Measurements from ENCODE around the gene RPL7A. TPM values are rescaled to one million over a fixed set of nuclear protein-coding genes. Genes with fewer than 3 reads are reported as not detected.
"Not testable (repeated sequence)": the region's sequence is repeated elsewhere in the genome, so short reads cannot be mapped to it uniquely, and the experiment has no call there.

RPL7A gene
- total RNA-seq, 1 donor from 2014 or later: 1,575 TPM

DNA sequence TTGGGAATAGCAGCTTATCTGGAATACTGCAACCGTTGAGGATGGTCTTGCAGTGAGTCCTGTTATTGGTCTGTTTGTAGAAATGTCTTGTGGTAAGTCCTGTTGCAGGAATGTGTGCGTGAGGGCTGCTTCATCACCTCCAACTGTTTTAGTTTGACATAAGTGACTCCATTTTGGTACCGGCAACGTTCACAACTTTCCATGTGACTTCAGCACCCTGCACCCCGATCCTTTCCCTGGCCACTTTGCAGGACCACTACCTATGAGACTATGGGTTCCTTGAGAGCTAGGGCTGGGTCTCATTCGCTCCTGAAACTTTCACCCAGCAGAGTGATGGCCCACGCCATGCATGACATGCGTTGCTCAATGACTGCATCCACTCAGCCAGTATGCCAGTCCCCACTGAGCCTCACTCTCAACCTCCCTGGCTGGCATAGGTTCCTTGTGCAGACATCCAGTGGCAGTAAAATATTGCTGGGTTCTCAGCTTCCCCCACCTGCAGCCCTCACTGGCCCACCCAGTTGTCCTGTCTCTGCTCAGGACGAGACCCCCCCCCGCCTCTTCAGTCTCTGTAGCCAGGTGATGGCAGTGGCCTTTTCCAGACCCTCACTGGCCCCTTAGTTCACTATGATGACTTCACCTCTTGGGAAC lies 20.1 kb upstream of the RPL7A start:
- DNase-seq (ENCODE audit: low spot score): no peak

DNA sequence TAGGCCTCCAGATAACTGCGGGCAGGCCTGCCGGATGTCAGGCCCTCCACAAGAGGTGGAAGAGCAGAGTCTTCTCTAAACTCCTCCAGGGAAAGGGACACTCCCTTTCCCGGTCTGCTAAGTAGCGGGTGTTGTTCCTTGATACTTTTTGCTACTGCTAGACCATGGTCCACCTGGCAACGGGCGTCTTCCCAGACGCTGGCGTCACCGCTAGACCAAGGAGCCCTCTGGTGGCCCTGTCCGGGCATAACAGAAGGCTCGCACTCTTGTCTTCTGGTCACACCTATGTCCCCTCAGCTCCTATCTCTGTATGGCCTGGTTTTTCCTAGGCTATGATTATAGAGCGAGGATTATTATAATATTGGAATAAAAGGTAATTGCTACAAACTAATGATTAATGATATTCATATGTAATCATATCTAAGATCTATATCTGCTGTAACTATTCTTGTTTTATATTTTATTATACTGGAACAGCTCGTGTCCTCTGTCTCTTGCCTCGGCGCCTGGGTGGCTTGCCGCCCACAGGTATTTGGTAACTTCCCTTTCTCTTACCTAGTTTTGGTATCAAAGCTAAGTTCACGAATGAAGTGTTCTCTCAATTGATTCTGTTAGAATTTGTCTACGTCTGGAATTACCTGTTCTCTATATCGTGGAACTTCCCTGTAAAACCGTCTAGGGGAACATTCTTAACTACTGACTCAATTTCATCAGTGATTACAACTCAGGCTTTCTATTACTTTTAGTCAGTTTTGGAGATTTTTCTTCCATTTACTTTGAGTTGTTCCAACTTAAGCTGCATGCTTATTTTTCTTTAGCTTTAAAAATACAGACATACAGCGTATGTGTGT lies 18.5 kb upstream of the RPL7A start:
- DNase-seq (ENCODE audit: low spot score): not testable (repeated sequence)

DNA sequence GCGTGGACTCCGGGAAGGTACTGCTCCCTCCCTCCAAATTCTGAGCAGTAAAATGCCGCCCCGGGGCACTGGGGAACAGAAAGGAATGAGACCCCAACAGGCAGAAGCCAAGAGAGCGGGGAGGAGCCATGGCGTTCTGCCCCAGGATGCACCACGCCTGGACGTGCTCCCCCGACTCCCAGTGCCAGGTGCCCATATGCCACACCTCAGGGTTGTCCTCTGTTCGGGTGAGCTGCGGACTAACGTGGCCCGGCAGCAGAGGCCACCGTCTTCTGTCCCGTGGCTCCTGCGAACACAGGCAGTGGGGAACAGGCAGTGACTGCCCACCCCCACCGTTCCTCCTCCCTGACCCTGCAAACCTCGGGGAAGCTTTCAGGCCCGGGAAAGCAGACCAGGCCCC lies 16.8 kb upstream of the RPL7A start:
- DNase-seq (ENCODE audit: low spot score): no peak

DNA sequence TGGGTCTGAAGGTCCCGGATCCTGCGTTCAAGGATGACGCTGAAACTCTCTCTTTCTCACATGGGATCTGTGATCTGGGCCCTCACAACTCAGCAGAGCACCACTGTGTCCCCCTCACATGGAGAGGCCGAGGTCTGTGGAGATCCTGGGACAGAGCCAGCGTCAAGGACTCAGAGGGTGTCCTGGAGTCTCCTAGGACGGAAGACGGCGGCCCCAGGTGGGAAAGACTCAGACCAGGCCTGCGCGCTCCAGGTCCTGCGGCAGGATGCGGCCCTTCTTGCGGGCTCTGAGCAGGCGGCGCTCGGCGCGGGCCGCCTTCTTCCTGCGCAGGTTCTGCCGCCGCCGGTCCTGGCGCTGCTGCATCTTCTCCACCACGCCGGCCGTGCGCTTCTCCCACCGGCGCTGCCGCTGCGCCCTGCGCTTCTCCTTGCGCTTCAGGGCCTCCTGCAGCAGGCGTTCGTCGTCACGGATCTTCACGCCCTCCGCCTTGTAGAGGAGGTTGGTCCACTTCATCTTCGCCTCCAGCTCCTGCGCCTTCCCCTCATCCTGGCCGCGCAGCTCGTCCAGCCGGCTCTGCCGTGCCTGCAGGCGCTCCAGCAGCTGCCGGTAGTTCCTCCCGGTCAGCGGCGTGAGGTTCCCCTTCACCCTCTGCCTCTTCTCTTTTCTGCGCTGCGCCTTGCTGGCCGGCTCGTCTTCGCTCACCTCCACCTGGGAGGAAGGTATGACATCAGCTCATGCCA lies 16.2 kb upstream of the RPL7A start:
- DNase-seq (ENCODE audit: low spot score): no peak

DNA sequence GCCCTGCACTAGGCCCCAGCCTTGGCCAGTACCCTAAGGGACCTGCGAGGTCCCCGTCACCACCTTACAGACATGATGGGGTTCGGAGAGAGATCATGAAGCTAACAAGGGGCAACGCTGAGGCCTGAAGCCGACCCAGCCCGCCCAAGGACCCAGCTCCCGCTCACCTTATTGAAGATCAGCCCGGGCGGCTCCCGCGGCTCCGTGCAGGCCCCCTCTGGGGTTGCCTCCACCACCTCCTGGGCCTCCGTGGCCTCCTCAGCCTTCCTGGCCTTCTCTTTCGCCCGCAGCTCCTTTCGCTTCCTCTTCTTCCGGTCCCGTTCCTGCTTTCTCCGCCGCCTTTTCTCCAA lies 15.7 kb upstream of the RPL7A start:
- no peak for DNase-seq (ENCODE audit: low spot score)

DNA sequence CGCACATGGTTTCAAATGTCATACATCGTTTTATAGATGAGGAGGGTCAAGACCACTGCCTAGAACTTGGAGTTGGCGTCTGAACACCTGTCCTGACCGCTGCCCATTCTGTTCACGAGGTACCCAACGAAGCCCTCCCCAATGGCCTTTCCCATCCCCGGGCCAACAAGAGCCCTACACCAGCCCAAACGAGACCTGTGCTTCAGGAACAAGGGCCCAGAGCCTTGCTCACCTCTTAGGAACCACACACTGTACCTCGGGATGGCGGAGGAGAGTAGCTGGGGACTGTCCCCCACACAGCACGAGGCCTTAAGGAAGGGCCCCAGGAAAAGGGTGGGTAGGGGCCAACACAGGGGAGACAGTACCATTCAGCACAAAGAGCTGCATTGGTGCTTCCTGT lies 15.0 kb upstream of the RPL7A start:
- DNase-seq (ENCODE audit: low spot score): no peak

DNA sequence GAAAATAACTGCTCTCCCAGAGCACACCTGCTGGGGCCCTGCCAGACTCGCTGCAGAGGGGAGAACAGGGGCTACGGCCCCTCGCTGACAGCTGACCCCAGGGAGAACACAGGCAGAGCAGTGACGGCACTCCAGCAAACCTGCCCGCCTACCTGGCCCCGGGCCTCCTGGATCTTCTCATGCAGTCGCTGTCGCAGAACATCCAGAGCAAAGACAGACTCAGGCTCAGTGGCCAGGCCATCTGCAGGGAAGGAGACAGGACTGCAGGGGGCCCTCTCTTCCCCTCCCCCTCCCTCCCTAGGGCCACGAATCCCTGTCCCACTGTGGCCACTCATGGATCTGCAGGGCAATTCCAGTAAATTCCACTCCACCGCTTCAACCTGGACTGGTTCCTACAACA lies 14.5 kb upstream of the RPL7A start:
- no peak for DNase-seq (ENCODE audit: low spot score)

DNA sequence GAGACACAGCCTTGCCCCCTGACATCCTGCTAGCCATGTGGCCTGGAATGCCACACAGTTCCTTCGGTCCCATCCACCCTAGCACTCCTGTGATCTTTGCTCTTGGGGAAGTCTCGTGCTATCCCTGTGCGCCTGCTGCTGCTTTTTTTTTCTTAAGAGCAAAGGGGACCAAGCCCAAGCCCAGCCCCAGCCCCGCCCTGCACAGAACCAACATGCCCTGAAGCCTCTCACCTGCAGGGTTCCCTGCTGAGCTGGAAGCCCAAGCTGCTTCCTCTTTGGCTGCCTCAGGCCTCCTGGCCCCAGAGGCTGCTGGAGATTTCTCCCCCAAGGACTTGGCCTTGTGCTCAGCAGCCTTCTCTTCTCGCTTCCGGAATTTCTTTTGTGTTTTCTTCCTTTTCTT lies 13.9 kb upstream of the RPL7A start:
- DNase-seq (ENCODE audit: low spot score): no peak

DNA sequence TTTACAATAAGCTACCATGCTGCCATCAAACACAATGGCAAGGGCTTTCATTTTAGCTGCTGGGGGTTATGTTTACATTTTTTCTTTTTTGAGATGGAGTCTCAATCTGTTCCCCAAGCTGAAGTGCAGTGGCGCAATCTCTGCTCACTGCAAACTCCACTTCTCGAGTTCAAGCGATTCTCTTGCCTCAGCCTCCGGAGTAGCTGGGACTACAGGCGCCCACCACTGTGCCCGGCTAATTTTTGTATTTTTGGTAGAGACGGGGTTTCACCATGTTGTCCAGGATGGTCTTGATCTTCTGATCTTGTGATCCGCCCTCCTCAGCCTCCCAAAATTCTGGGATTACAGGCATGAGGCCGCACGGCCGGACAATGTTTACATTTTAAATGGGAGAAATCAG lies 13.1 kb upstream of the RPL7A start:
- not testable (repeated sequence) for DNase-seq (ENCODE audit: low spot score)

DNA sequence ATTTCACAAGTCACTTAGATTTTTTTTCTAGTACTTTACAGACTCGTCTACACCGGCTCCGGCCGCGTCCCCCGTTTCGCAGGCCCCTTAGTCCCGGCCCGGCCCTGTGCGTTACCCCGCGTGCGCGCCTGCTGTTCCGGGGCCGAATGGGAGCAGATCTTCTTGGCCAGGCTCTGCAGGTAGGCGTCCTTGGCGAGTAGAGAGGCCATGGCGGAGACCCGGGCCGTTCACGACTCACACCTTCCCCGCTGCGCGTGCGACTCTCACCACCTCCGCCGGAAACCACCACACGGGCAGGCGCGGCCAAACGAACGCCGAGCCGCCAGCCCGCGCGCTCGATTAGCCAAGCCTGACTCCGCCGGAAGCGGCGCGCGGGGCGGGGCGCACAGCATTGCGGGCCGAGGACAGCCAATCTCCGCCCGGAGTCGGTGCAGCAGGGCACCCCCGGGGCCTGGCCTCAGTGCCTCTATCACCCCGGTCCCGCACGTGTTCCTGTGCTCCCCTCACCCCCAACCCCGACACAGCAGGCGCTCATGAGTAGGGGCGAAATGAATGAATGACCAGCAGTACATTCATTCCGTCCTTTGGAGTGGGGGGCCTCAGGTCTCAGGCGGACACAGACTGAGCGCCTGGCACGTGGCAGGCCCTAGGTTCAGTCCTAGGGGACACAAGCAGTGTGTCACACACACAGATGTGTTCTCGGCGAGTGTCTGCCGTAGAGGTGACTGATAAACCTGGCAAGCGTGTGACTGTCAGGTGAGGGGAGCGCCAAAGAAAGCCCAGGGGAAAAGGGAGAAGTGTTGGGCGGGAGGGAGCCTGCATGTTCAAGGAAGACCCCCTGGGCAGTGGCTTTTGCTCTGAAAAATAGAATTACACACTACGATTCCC lies 11.8 kb upstream of the RPL7A start, which contains the start of gene SURF6:
Gene SURF6, minus strand, starts transcription at position 265 of the 888 bp plus-strand sequence. Its CDS starts 56 bp downstream, at position 209.
- DNase-seq (ENCODE audit: low spot score): peak; percentile 92

DNA sequence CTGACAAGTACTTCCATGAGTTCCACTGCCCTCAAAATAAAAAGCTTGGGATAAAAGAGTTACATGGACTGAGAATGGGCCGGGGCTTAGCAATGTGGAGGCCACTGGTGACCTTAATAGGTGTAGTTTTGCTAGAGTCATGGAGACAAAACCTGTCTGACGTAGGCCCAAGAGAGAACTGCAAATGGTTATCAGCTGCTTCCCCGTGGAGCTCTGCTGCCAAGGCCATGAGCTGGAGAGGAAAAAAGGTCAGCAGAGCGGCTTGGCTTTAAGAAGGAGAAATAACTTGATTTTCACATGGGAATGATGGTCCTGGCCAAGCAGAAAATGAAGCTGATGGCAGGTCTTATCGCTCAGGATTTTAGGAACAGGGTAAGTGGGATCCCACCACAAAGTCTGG lies 8.4 kb upstream of the RPL7A start:
- no peak for DNase-seq (ENCODE audit: low spot score)

DNA sequence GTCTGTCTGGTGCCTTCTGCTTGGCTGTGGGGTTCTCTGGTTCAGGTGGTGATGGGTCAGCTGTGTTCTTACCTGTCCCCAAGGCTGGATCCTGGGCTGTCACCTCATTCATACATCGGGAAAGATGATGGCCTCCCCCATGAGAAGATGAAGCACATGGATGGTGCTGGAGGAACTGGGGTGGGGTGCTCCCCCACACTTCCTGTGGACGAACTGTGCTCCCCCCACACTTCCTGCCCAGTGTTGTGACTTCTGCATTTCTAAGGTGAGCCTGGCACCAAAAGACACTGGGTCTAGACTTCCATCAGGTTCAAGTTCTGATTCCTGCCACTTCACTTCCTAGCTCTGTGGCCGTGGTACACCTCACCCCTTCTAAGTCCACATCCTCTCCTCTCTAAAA lies 7.8 kb upstream of the RPL7A start:
- DNase-seq (ENCODE audit: low spot score): no peak

DNA sequence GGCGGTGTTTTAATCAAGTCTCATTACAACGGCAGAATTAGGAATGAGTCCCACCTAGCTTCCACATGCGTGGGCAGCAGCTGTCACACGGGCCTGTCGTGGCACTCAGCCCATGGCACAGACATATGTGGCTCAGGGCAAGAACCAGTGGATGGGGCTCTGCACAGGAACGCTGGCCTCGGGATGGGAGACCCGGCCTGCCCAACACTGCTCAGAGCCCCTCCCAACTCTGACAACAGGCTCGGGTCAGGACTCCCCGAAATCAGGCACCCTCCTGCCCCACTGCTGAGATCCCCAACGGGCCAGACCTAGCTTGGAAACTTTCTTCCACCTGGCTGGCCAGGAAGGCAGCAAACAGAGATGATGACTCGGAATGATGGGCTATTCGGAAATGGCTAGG lies 7.1 kb upstream of the RPL7A start:
- no peak for DNase-seq (ENCODE audit: low spot score)

DNA sequence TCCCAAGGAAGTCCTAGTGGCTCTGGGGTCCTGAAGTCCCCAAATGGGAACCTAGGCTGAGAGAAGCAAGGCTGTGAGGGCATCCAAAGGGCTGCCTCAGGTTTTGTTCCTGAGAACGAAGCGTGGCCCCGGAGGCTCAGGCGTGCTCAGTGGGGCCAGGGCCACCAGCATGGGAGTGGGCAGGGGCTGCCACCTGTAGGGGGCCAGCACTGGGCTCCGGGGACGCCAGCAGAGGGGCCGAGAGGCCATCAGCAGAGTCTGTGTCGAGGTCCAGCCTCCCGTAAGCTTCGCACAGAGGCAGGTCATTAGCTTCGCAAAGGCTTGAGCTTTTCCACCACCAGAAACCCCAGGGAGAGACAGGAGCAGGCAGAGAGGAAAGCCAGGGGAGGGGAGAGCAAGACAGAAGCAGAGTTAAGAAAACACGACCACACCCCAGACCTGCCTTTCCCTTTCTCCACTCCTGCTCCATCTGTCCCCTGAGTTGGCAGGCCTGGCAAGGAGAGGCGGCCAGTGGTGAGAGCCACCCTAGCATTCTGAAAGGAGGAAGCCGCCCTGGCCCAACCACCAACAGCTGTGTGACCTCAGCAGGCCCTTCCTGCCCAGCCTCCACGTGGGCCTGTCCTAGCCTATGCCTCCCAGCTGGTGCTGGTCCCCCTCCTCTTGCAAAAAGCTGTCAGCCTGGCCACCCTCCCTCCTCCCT lies 6.5 kb upstream of the RPL7A start:
- DNase-seq (ENCODE audit: low spot score): no peak

DNA sequence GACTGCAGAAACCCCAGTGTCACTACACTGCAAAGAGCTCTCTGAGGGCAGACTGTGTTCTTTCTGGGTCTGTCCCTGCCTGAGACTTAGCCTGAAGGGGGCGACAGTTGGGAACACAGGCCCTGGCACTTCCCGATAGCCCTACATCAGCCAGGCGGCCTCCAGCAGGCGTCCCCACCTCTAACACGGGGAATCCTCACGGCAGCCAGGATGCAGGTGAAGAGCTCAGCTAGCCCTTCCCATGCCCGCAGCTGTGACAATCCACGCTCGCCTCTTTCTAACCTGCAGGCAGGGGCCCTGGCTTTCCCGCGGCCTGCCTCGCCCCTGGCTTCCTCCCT lies 6.0 kb upstream of the RPL7A start:
- DNase-seq (ENCODE audit: low spot score): no peak

DNA sequence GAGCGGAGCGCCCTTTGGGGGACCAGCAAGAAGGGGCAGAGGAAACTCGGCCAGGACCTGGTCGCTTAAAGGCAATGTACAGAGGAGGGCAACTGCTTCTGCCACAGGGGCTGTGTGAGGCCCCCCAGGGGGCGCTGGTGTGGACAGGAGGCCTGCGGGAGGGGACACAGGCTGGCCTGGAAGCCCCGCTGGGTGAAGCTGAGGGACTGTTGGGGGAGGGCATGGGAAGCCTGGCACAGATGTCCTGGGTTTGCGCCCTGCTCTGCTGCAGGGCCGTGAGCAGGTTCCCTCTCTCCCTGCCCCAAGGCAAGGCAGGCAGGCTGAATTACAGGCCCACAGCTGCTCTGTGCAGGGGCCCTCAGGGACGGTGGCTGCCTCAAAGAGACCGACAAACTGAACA lies 5.4 kb upstream of the RPL7A start:
- DNase-seq (ENCODE audit: low spot score): no peak

DNA sequence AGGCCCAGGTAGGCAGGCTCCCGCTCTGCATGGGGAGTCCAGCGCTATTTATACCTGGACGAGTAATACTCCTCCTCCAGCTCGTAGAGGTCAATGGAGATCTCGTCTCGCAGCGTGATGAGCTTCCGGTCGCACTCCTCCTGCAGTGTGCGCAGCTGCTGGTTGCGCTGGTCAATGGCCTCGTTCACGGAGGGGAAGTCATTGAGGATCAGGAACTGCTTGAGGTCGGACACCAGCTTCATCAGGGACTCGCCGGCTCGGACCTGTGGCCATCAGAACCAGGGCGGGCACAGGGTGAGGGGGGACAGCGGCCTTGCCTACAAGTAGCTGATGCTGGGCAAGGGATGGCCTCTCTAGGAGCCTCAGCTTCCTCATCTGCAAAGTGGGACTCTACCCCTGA lies 3.9 kb upstream of the RPL7A start:
- DNase-seq (ENCODE audit: low spot score): no peak

DNA sequence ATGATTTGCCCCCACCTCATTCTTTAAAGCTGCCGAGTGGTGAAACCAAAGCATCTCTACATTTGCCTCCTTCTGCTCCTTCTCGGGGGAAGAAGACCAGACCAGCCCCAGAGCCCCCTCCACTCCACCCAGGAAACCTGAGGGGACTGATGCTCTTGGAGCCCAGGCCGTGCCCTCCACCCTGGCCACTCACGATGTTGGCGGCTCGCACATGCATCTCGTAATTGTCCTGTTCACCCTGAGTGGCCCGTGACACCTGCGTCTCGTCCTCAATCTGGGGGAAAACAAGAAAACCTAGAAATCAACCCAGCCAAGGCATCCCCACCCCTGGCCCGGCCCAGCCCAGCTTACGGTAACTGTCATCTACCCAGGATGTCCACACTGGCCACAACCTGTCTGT lies 3.0 kb upstream of the RPL7A start:
- DNase-seq (ENCODE audit: low spot score): no peak

DNA sequence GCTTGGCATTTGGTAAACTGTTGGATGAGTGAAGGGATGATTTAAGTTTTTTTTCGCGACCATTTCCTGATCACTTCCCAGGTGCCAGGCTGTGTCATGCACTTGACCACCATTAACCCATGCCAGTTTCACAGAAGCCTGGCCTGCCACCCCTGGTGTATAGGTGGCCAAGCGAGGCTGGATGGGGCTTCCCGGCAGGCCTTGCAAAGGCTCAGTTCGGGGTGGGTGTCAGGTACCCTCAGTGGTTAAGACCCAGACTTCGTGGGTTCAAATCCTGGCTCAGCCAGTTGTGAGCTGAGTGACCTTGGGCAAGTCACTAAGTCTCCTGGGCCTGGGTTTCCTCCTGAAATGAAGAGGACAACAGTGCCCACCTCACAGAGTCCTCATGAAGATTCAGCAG lies 2.4 kb upstream of the RPL7A start:
- DNase-seq (ENCODE audit: low spot score): no peak

DNA sequence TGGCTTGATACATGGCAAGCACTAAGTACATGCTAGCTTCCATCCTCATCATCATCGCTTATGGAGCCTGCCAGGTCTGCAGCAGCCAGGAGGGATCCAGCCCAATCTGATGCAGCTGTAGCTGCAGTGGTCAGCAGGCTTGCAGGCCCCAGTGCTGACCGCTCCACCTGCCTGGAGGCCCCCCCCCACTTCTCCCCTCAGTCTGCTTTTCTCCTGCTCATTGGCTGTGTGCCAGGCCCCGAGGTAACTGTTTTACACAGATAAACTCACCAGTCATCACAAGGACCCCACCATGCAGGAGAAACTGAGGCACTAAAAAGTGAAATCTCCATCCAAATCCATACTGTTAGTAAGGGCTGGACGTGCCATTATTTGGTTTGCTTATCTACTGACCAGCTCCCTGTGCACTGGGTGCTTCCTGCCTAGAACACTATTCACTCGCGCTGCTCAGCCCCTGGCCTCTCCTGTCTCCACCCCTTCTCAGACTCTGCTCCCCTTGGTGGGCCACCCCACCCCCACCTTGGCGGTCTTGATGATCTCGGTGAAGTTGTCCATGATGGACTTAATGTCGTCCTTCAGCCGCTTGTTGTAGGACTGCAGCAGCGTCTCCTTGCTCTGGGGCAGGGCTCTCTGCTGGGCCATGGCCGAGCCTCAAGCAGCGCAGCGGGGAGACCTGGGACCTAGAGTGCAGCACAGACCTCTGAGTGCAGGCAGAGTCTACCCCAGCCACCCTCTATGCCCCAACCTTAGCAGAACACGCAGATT lies 1.8 kb upstream of the RPL7A start:
- DNase-seq (ENCODE audit: low spot score): no peak
